Stimulated activated CD4-positive, alpha-beta T cell treated with anti-CD3 and anti-CD28 coated beads, Interleukin-15, amount 100 ng/mL, for 48 hours (primary cell): Measurements from ENCODE around the gene MAN1C1.
A peak's percentile ranks its signal among the peaks of the same experiment; 100 is the strongest.

ENCODE experiments used
- DNase-seq, 2 donors: peaks; one replicate each; pipeline ENCODE4 v3.0.0-alpha.2; 2020; ENCODE audit warnings: low read depth in 2 of 2

MAN1C1 gene

GRCh38 chr1:25616095-25616986 lies at the start of gene MAN1C1:
Gene MAN1C1 (plus strand): TSS chr1:25616791. CDS start chr1:25617798, 1,007 bp downstream.
- peak; percentile 45 to 67 for DNase-seq

GRCh38 chr1:25567710-25568089 lies 48.9 kb upstream of the MAN1C1 start:
- no peak for DNase-seq

- no peak for DNase-seq
Observed at GRCh38 chr1:25568090-25568833, 48.3 kb upstream of the MAN1C1 start.

- no peak for DNase-seq
Observed at GRCh38 chr1:25568834-25569596, 47.6 kb upstream of the MAN1C1 start.

DNA sequence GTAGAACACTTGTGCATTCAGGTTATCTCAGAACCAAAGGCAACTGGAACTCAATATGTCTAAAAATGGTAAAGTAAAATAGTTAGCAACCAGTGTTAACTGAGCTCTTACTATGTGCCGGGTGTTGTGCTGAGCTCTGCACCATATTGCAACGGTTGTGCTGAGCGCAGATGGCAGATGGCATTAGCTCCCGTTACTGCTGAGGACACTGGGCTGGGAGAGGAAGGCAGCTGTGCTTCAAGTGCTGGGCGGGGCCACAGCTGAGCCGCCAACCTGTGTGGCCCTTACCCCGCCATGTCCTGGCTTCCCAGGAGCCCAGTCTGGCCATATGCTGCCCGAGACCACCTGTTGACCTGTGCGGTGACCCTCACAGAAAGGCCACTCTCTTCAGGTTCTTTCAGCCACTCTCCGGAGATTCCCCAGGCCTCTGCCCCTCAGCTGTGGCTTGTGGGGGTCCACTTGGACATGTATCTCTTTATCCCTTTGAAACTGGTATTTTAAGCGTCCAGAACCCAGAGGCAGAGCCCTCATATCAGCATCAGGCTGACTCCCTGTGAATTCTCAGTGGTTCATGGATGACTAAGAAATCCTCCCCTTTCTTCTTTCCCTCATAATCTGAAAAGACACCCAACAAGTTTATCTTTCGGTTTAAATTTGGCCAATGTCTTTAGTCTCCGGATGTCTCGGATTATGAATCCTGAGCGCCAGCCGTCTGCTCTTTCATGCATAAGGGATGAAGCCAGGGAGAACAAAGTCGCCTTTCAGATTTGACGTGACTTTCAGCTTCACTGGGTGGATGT lies 46.8 kb upstream of the MAN1C1 start:
- no peak for DNase-seq

DNA sequence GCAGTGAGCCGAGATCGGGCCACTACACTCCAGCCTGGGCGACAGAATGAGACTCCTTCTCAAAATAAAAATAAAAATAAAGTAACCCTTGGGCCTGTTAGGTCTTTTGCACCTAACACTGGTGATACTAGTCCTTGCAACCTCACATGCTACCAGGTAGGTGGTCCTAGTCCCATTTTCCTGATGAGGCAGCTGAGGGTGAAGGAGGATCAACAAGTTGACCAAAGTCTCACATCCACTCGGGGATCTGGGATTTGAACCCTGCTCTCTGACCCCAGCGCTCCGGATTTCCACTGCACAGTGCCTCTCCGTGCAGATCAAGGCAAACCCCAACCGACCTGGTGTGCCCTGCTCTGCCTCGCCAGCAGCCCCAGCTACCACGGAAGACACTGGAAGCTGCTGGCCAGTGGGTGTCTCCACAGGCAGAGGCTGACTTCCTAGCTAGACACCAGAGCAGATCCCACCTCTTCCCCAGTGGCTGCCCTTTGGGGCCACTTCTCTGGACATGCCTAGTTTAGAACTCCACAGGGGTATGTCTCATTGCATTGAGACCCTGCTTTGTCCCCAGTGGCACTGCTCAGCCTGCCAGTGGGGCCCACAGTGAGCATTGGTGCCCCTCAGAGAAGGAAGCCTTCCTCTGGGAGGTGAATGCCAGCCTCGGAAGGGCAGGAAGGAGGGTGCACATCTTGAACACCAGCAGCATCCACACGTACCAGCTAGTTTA lies 45.6 kb upstream of the MAN1C1 start:
- no peak for DNase-seq

DNA sequence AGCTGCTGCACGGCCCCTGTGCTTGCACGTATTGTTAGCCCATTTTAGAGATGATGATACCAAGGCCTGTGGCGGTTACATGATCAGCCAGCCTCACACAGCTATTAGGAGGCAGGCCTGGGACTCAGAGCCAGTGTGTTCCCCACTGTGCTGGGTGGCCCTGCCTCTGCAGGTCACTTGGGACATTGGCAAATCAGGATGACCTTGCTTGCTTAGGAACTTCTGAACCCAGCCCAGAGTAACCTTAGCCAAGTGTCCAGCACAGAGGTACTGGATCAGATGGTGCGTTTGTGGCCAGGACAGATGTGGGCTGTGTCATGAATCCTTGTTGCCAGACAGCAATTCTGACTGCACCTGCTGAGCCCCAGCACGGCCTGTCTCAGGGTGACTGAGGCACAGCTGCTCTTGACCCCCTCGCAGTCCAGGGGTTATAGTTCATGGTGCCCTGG lies 45.0 kb upstream of the MAN1C1 start:
- DNase-seq, result no peak

DNA sequence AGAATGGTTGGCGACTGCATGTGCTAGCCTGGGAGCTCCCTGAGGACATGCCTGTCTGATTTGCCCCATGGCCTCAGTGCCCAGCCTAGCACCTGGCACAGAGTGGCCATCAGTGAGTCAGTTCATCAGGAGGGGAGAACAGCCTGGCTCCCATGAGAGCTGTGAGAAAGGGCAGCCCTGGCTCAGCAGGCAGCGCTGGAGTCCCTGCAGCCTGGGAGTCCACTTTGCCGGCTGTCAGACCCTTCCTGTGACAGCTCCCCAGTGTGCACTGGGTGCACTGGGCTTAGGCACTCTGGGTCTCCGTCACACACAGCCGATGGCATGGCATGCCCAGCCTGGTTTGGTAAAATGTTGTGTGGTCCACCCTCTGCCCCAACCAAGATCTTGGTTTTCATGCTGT lies 44.5 kb upstream of the MAN1C1 start:
- no peak for DNase-seq

DNA sequence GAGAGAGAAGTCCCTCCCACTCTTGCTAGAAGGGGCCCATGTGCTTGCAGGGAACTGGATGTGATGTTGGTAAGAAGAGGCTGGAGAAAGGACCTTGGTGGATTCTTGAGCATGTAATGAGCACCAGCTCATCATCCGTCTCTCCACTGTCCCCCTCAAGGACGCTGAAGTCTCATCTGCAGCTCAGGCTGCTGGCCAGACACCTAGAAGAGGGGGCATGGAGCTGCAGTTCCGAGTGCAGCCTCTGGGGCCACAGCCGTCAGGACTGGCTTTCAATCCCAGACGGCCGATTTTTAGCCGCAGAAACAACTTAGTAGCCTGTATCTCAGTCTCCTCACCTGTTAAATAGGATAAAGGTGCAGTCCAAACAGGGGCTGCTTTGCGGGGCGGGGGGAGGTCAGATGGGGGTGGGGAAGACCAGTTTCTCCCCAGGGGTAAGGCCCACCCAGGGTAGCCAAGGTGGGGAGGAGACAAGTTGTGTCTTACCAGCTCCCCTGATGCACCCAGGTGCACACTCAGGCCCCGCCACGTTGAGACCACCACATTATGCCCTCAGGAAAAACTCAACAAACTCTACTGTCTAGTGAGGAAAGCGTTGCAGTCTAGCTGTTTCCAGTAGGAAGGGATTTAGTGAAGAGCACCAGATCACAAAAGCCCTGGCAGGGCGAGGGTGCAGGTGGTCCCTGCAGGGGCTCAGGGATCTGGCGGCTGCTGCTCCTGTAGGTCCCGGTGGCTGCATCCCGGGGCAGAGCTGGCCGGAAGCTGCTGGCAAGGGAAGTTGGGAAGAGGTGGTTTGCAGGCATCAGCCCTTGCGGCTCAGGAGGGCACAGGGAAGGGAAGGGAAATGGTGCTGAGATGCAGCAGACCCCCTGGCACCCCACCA lies 43.6 kb upstream of the MAN1C1 start:
- DNase-seq, result peak; percentile 26 to 39

DNA sequence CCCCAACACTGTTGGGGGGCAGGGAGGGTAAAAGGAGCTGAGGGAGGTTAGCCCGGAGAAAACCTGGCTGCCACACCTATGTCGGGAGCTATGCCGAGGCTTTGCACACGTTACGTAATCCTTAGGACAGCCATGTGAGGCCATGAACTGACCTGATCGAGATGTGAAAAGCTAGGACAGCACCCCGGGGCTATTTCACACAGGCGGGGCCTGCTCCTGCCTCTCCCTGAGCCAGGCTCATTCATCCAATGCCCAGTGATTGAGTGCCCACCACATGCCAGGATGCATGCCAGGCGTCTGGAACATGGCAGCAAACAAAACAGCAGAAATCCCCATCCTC lies 43.0 kb upstream of the MAN1C1 start:
- DNase-seq, result no peak

DNA sequence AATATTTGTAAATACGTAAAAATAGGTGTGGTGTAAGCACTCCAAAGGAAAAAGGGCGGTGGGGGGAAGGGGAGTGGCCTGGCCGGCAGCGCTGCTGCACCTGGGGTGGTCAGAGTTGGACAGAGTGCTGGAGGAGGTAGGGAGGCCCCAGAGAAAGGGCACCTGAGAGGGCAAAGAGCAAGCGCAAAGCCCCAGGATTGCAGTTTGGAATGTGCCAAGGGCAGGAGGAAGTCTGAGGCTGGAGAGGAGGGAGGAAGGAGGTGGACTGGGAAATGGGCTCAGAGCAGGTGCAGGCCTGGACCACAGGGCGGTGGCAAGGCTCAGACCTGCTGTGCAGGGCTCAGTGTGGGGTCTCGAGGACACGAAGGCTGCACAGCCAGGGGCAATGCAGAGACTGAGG lies 42.6 kb upstream of the MAN1C1 start:
- DNase-seq, result no peak

DNA sequence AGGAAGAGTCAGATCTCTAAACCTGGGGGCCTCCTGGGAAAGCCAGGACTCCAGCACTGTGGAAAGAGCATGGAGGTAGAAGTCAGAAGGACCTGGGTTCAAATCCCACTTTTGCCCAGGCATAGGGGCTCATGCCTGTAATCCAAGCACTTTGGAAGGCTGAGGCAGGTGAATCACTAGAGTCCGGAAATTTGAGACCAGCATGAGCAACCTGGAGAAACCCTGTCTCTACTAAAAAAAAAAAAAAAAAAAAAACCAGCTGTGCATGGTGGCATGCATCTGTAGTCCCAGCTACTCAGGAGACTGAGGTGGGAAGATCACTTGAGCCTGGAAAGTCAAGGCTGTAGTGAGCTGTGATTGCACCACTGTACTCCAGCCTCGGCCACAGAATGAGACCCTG lies 41.4 kb upstream of the MAN1C1 start:
- DNase-seq, result no peak

- no peak for DNase-seq
Observed at GRCh38 chr1:25576459-25577133, 40.0 kb upstream of the MAN1C1 start.

DNA sequence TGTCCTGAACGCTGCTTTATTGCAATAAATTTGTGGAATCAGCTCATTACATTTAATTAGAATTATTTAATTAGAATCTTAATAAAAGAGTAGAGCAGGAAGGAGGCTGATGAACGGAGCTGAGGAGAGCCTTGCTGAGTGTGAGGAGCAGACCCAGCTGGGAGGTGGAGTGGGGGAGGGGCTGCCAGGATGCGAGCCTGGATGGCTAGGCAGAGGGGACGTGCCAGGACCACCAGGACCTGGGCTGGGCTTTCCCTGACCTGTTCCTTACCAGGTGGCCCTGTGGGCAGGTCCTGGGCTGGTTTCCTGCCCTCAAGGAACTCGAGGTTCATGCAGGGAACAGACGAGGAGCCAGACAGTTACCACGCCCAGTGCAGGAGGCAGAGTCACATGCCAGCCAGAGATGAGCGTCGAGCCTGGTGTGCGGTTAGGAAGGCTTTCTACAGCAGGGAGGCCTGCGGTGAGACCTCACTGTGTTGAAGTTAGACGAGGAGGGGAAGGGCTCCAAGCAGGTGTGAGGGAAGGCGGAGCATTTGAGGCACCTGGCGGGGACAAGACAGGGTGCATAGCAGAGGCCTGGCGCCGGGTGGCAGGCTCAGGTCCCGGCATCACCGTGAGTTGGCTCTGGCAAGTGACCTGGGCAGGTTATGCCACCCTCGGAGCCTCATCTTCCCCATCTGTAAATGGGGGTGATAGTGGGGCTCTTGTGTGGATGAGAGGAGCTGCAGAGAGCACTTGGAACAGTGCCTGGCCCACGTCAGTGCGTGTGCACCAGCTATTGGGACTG lies 39.3 kb upstream of the MAN1C1 start:
- DNase-seq, result no peak

DNA sequence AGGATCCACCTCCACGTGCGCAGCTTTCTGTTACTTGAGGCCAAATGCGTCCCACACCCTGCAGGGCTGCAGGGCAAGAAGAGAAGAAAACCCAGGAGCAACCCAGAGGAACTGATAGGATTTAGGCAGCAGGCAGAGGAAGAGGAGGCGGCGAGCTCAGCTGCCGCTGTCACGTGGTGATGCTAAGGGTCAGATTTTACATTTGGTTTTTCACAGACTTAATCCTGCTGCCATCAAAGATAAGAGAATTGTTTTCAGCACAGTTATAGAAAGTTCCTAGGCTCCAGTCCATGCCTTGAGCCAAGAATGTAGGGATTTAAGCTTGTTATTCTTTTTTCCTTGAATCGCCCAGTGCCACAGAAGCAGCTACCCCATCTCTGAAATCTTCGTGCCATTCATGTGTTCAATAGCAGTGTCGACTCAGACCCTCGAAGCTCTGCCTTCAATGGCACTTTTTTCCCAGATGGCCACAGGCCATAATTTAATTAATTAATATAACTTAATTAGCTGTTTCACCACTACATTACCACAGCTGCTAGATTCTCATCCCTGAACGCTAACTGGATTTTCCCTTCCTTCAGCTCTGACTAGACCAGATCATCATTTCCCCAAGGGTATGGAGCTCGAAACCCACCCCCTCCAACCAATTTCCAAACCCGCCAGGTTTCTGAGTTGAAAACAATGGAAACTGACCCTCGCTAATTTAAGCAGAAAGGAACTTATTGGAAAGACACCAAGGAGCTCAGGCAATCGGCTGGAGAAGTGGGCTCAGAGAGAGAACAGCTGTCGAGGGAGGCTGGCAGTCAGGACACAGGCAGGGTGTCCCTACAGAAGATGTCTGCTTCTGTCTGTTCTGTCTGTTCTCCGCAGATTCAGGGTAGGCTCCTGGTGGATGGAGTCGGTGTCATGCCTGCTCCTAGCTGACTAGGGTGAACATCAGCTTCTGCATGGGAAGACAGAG lies 37.0 kb upstream of the MAN1C1 start:
- no peak for DNase-seq

DNA sequence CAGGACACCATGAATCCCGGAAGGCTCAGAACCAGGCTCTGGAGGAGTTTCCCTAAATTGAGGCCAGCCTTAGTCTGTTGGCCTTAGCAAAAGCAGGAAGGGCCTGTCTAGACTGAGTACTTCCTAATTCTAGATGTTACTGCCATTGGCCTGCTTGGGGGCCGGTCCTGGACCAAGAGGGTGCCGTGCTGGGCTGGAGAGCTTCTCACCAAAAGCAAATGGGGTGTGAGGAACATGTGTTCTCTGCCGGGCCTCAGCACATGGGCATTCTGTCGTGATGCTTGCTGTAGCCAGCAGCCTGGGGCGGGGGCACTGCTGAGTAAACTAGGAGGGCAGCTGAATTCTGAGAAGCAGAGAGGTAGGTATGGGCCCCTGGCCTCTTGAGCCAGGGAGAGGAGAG lies 35.7 kb upstream of the MAN1C1 start:
- no peak for DNase-seq

DNA sequence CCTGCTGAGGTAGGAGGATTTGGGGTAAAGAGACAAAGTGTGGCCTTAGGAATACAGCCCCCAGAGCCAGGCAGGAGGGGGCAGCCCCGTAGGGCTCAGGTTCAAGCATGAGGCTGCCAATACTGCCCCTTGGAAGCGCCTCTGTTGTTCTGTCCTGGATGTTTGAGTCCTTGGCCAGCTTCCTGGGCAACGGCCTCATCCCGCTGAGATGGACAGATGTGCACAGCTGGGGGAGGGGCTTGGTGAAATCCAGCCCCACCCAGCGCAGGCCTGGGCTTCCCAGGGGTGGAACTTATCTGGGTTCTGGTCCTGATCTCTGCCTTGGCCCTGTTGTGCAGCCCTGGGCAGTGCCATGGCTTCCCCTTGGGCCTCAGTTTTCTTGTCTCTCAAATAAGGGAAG lies 34.8 kb upstream of the MAN1C1 start:
- DNase-seq, result no peak
